Measurements from ENCODE around the gene PRKG1. TPM values are rescaled to one million over a fixed set of nuclear protein-coding genes. Genes with fewer than 3 reads are reported as not detected.

PRKG1 gene
- total RNA-seq, 1 experiment from 2014 or later: 0.09 TPM

GRCh38 chr10:51367127-51367526 lies 292.8 kb downstream of the PRKG1 start:
- no peak for DNase-seq
- H3K27me3 Mint-ChIP-seq (ENCODE audit: insufficient read depth, unreplicated experiment): peaks cover 8% of the 10 kb centered on the region
- ChIA-PET CTCF (interaction anchor here (0.5 kb wide), 1 partner anchor 182 kb away, joined by 10 read pairs; no protein-coding TSS in a partner anchor), POLR2A (no interaction called here)
- intact Hi-C loops (cut with micrococcal nuclease; ENCODE audit: unreplicated experiment): no loop called here
- H3K4me1 Mint-ChIP-seq (ENCODE audit: low read depth, unreplicated experiment): no peaks in the 10 kb centered on the region
- H3K36me3 ChIP-seq (ENCODE audit: control insufficient read depth, insufficient read depth, low read length): no peaks in the 10 kb centered on the region
- no peaks in the 10 kb centered on the region for H3K9me3 Mint-ChIP-seq (ENCODE audit: unreplicated experiment)
- H3K4me1 ChIP-seq: peaks cover 4% of the 10 kb centered on the region; the same call in 1 of the 2 replicates
- no peak overlapping the region for H3K4me3 ChIP-seq (ENCODE audit: low read depth, low read length)
- H3K9me3 ChIP-seq: no peaks in the 10 kb centered on the region
- H3K4me3 Mint-ChIP-seq (ENCODE audit: unreplicated experiment): no peak overlapping the region
- TF ChIP-seq CTCF (IDR thresholded peaks at IDR 0.05; ENCODE audit: insufficient read depth in 1 of 2, low read depth in 1 of 2, low read length in 1 of 2, severe bottlenecking in 1 of 2, unreplicated experiment in 1 of 2): no peak
- H3K36me3 Mint-ChIP-seq (ENCODE audit: insufficient read depth, unreplicated experiment): no peaks in the 10 kb centered on the region
- no peak overlapping the region for H3K27ac Mint-ChIP-seq (ENCODE audit: unreplicated experiment)
- BruUV-seq (replicated peaks): no TSS peak
- H3K27me3 ChIP-seq (replicated peaks; ENCODE audit: control insufficient read depth, insufficient read depth, low read length): no peaks in the 10 kb centered on the region

GRCh38 chr10:51367694-51368093 lies 293.4 kb downstream of the PRKG1 start:
- Histone ChIP-seq H3K27me3 (replicated peaks; ENCODE audit: control insufficient read depth, insufficient read depth, low read length) (no peaks in the 10 kb centered on the region), H3K9me3 (no peaks in the 10 kb centered on the region), H3K4me3 (ENCODE audit: low read depth, low read length) (no peak overlapping the region), H3K36me3 (ENCODE audit: control insufficient read depth, insufficient read depth, low read length) (no peaks in the 10 kb centered on the region), H3K4me1 (peaks cover 4% of the 10 kb centered on the region; the same call in 1 of the 2 replicates)
- Mint-ChIP-seq H3K27me3 (ENCODE audit: insufficient read depth, unreplicated experiment) (peaks cover 8% of the 10 kb centered on the region), H3K9me3 (ENCODE audit: unreplicated experiment) (no peaks in the 10 kb centered on the region), H3K4me1 (ENCODE audit: low read depth, unreplicated experiment) (no peaks in the 10 kb centered on the region), H3K27ac (ENCODE audit: unreplicated experiment) (no peak overlapping the region), H3K4me3 (ENCODE audit: unreplicated experiment) (no peak overlapping the region), H3K36me3 (ENCODE audit: insufficient read depth, unreplicated experiment) (no peaks in the 10 kb centered on the region)
- no peak for TF ChIP-seq CTCF (IDR thresholded peaks at IDR 0.05; ENCODE audit: insufficient read depth in 1 of 2, low read depth in 1 of 2, low read length in 1 of 2, severe bottlenecking in 1 of 2, unreplicated experiment in 1 of 2)
- CTCF ChIA-PET: no interaction called here
- no peak for DNase-seq
- intact Hi-C loops (cut with micrococcal nuclease; ENCODE audit: unreplicated experiment): no loop called here
- no TSS peak for BruUV-seq (replicated peaks)
- POLR2A ChIA-PET: no interaction called here

- Mint-ChIP-seq H3K4me1 (ENCODE audit: low read depth, unreplicated experiment) (no peaks in the 10 kb centered on the region), H3K9me3 (ENCODE audit: unreplicated experiment) (no peaks in the 10 kb centered on the region), H3K4me3 (ENCODE audit: unreplicated experiment) (no peak overlapping the region), H3K36me3 (ENCODE audit: insufficient read depth, unreplicated experiment) (no peaks in the 10 kb centered on the region), H3K27ac (ENCODE audit: unreplicated experiment) (no peak overlapping the region), H3K27me3 (ENCODE audit: insufficient read depth, unreplicated experiment) (peaks cover 8% of the 10 kb centered on the region)
- intact Hi-C loops (cut with micrococcal nuclease; ENCODE audit: unreplicated experiment): no loop called here
- H3K4me3 ChIP-seq (ENCODE audit: low read depth, low read length): no peak overlapping the region
- ChIA-PET CTCF (no interaction called here), POLR2A (no interaction called here)
- DNase-seq: no peak
- peak; percentile 45 to 53 for TF ChIP-seq CTCF (IDR thresholded peaks at IDR 0.05; ENCODE audit: insufficient read depth in 1 of 2, low read depth in 1 of 2, low read length in 1 of 2, severe bottlenecking in 1 of 2, unreplicated experiment in 1 of 2)
- BruUV-seq (replicated peaks): no TSS peak
- H3K27me3 ChIP-seq (replicated peaks; ENCODE audit: control insufficient read depth, insufficient read depth, low read length): no peaks in the 10 kb centered on the region
- no peaks in the 10 kb centered on the region for H3K36me3 ChIP-seq (ENCODE audit: control insufficient read depth, insufficient read depth, low read length)
- no peaks in the 10 kb centered on the region for H3K9me3 ChIP-seq
- peaks cover 4% of the 10 kb centered on the region; the same call in 1 of the 2 replicates for H3K4me1 ChIP-seq
Measured at GRCh38 chr10:51368943-51369342, 294.7 kb downstream of the PRKG1 start.

Measured in Caco-2 (cell line).